NB4 (cell line): Measurements from ENCODE around the gene TMEM184A.

Experiments
- MYC ChIP-seq: IDR thresholded peaks from 2 replicates; pipeline ENCODE4 v1.6.1; 2011; ENCODE audit warnings: low read depth, low read length
- POLR2A ChIP-seq: IDR thresholded peaks from 2 replicates; pipeline ENCODE4 v1.6.1; 2011; ENCODE audit warnings: mild to moderate bottlenecking; ENCODE audit not compliant: insufficient read length; ENCODE audit errors: extremely low read depth
- TF ChIP-seq, protein P1 (sequence below): IDR thresholded peaks from one replicate; pipeline ENCODE4 v1.5.1; 2012; ENCODE audit warnings: low read depth, low read length
- TF ChIP-seq, protein P2 (sequence below): IDR thresholded peaks from 2 replicates; pipeline ENCODE4 v1.6.1; 2011; ENCODE audit warnings: low read depth, low read length

DNA sequence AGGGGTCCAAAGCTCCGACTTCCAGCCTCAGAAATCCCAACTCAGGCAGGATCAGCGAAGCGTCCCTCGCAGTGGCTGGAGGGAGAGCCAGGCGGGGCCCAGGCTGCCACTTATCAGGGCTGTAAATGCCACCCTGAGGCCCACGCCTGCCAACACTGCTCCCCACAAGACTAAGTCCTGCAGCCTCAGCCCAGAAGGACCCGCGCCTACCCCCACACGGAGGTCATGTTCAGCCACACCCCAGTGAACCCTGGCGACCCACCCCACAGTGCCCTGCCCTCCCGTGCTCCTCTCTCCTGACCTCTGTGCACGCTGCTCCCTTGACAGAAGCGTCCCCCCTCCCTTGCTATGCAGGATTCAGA lies 10.7 kb upstream of the TMEM184A start:
- TF ChIP-seq POLR2A: no peak
- TF ChIP-seq, protein P1, sequence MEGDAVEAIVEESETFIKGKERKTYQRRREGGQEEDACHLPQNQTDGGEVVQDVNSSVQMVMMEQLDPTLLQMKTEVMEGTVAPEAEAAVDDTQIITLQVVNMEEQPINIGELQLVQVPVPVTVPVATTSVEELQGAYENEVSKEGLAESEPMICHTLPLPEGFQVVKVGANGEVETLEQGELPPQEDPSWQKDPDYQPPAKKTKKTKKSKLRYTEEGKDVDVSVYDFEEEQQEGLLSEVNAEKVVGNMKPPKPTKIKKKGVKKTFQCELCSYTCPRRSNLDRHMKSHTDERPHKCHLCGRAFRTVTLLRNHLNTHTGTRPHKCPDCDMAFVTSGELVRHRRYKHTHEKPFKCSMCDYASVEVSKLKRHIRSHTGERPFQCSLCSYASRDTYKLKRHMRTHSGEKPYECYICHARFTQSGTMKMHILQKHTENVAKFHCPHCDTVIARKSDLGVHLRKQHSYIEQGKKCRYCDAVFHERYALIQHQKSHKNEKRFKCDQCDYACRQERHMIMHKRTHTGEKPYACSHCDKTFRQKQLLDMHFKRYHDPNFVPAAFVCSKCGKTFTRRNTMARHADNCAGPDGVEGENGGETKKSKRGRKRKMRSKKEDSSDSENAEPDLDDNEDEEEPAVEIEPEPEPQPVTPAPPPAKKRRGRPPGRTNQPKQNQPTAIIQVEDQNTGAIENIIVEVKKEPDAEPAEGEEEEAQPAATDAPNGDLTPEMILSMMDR: no peak
- no peak for TF ChIP-seq MYC
- TF ChIP-seq, protein P2, sequence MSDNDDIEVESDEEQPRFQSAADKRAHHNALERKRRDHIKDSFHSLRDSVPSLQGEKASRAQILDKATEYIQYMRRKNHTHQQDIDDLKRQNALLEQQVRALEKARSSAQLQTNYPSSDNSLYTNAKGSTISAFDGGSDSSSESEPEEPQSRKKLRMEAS: no peak
